GM19395 (cell line): Measurements from ENCODE around the gene SCN3A.

ENCODE experiments used
- ATAC-seq: cut with Tn5 transposase; IDR thresholded peaks from one replicate; pipeline ENCODE4 v1.9.1; 2021; ENCODE audit warnings: mild to moderate bottlenecking, moderate library complexity; ENCODE audit not compliant: unreplicated experiment

Gene SCN3A

GRCh38 chr2:165058476-165059265, 145.2 kb downstream of the SCN3A start:
- ATAC-seq = no peak

GRCh38 chr2:165057931-165058330, 145.9 kb downstream of the SCN3A start:
- no peak for ATAC-seq

- no peak for ATAC-seq
Measured at GRCh38 chr2:165057308-165057707, 146.5 kb downstream of the SCN3A start.

- no peak for ATAC-seq
Measured at GRCh38 chr2:165056564-165056963, 147.3 kb downstream of the SCN3A start.

- no peak for ATAC-seq
Measured at GRCh38 chr2:165055082-165055851, 148.6 kb downstream of the SCN3A start.

- no peak for ATAC-seq
Measured at GRCh38 chr2:165054652-165055051, 149.2 kb downstream of the SCN3A start.

- no peak for ATAC-seq
Measured at GRCh38 chr2:165044505-165045303, 159.1 kb downstream of the SCN3A start.
